K562 (cell line): Measurements from ENCODE around the gene NFS1. TPM values are rescaled to one million over a fixed set of nuclear protein-coding genes. Genes with fewer than 3 reads are reported as not detected.
A peak's percentile ranks its signal among the peaks of the same experiment; 100 is the strongest.

Experiments
- CEBPG ChIP-seq, 3 experiments: fragments of 200-800 bp in 1 of 3; sonication (Bioruptor generic) in 1 of 3; sonication (generic) in 1 of 3; formaldehyde crosslinking in 1 of 3; IDR thresholded peaks in 2 of 3; conservative IDR thresholded peaks in 1 of 3; 2 replicates each; pipeline versions ENCODE4 v1.6.1 to v1.8.0; 2016 to 2022; ENCODE audit warnings: missing compliant biosample characterization in 2 of 3, missing genetic modification characterization in 2 of 3, mild to moderate bottlenecking in 1 of 3, missing genetic modification reagents in 1 of 3
- CHD1 ChIP-seq: fragments of 200-600 bp; sonication (generic); IDR thresholded peaks from one replicate; pipeline ENCODE4 v1.6.1; 2012; ENCODE audit warnings: mild to moderate bottlenecking, moderate library complexity, low read length, inconsistent platforms
- CREM ChIP-seq: IDR thresholded peaks from 2 replicates; pipeline ENCODE4 v1.6.1; 2014; ENCODE audit warnings: antibody characterized with exemption, low read depth
- ETV5 ChIP-seq: sonication (generic); formaldehyde crosslinking; IDR thresholded peaks from 2 replicates; pipeline ENCODE4 v1.4.0; 2020; ENCODE audit warnings: low read depth, mild to moderate bottlenecking, missing genetic modification reagents
- NFIX ChIP-seq: fragments of 250-450 bp; sonication (Bioruptor Pico); IDR thresholded peaks from 2 replicates; pipeline ENCODE4 v1.4.0; 2020; ENCODE audit warnings: low read depth, mild to moderate bottlenecking, moderate library complexity
- NONO ChIP-seq, 2 experiments: fragments of 200-400 bp in 1 of 2; fragments of 450-650 bp in 1 of 2; formaldehyde crosslinking in 1 of 2; IDR thresholded peaks; 2 replicates each; pipeline ENCODE4 v1.6.1; 2017; ENCODE audit warnings: low read depth in 2 of 2, mild to moderate bottlenecking in 2 of 2, moderate library complexity in 2 of 2, low read length in 1 of 2
- RFX1 ChIP-seq: fragments of 450-650 bp; IDR thresholded peaks from 2 replicates; pipeline ENCODE4 v1.6.1; 2016; ENCODE audit warnings: mild to moderate bottlenecking, moderate library complexity
- SMARCA5 ChIP-seq: fragments of 450-650 bp; IDR thresholded peaks from 2 replicates; pipeline ENCODE4 v1.6.1; 2016
- ZNF324 ChIP-seq: fragments of 250-450 bp; sonication (Bioruptor Pico); IDR thresholded peaks from 2 replicates; pipeline ENCODE4 v1.4.0; 2020; ENCODE audit warnings: mild to moderate bottlenecking
- ZNF408 ChIP-seq: fragments of 250-450 bp; sonication (Bioruptor Pico); IDR thresholded peaks from 2 replicates; pipeline ENCODE4 v1.4.0; 2020; ENCODE audit warnings: low read depth, mild to moderate bottlenecking, moderate library complexity
- ZNF436 ChIP-seq: fragments of 250-450, 450-650 bp; sonication (Bioruptor Pico); formaldehyde crosslinking; IDR thresholded peaks from 2 replicates; pipeline ENCODE4 v1.7.0; 2020; ENCODE audit warnings: mild to moderate bottlenecking
- polyA plus RNA-seq, 8 experiments: library from polyadenylated mRNA; depleted of rRNA in 4 of 8; stranded (reverse) in 5 of 8; unstranded in 3 of 8; fragments of >200 nt; fragmentation: Nextera tagmentation in 2 of 8; fragmentation: Illumina TruSeq in 1 of 8; extraction: Ambion mirVana in 2 of 8; extraction: Trizol in 1 of 8; gene quantifications; 2 replicates each; pipeline versions ENCODE4 v1.2.1 to v1.2.3, GENCODE V29; 2011 to 2014; ENCODE audit warnings: inconsistent platforms in 1 of 8, missing spikeins in 1 of 8
- total RNA-seq, 7 experiments: library from RNA; depleted of rRNA in 6 of 7; stranded (reverse); fragments of >200 nt in 6 of 7; fragmentation: Illumina TruSeq in 2 of 7; extraction: Trizol in 2 of 7; gene quantifications; 2 replicates each; pipeline versions ENCODE4 v1.2.1 to v1.2.3, GENCODE V29; 2011 to 2021; ENCODE audit warnings: low replicate concordance in 1 of 7
- TF ChIP-seq, protein P1 (sequence below): sonication (generic); formaldehyde crosslinking; IDR thresholded peaks from 2 replicates; pipeline ENCODE4 v1.9.0; 2022; ENCODE audit warnings: mild to moderate bottlenecking, missing genetic modification reagents
- TF ChIP-seq, protein P2 (sequence below): fragments of 450-650 bp; formaldehyde crosslinking; IDR thresholded peaks from 2 replicates; pipeline ENCODE4 v1.4.0; 2020; ENCODE audit warnings: mild to moderate bottlenecking, moderate library complexity
- TF ChIP-seq, protein P3 (sequence below), 2 experiments: fragments of 450-650 bp in 1 of 2; sonication (generic) in 1 of 2; formaldehyde crosslinking in 1 of 2; IDR thresholded peaks in 1 of 2; conservative IDR thresholded peaks in 1 of 2; 2 replicates each; pipeline versions ENCODE4 v1.6.1 to v1.8.1; 2016 to 2023; ENCODE audit warnings: mild to moderate bottlenecking in 2 of 2, moderate library complexity in 2 of 2, inconsistent platforms in 1 of 2, missing genetic modification reagents in 1 of 2
- TF ChIP-seq, protein P4 (sequence below), 2 experiments: fragments of 150-350 bp in 1 of 2; IDR thresholded peaks; 2 replicates each; pipeline ENCODE4 v1.6.1; 2012 to 2016; ENCODE audit warnings: low read depth in 2 of 2, low read length in 2 of 2, mild to moderate bottlenecking in 1 of 2, moderate library complexity in 1 of 2
- TF ChIP-seq, protein P5 (sequence below): fragments of 450-650 bp; IDR thresholded peaks from 2 replicates; pipeline ENCODE4 v1.6.1; 2016; ENCODE audit warnings: low read depth, mild to moderate bottlenecking, moderate library complexity

Gene NFS1
- total and polyA plus RNA-seq, 9 of the 15 experiments (the other 6 are each of a cell fraction or from before 2014, with no cell fraction given) = 11.5 to 84.8 (median 47.1) TPM

DNA sequence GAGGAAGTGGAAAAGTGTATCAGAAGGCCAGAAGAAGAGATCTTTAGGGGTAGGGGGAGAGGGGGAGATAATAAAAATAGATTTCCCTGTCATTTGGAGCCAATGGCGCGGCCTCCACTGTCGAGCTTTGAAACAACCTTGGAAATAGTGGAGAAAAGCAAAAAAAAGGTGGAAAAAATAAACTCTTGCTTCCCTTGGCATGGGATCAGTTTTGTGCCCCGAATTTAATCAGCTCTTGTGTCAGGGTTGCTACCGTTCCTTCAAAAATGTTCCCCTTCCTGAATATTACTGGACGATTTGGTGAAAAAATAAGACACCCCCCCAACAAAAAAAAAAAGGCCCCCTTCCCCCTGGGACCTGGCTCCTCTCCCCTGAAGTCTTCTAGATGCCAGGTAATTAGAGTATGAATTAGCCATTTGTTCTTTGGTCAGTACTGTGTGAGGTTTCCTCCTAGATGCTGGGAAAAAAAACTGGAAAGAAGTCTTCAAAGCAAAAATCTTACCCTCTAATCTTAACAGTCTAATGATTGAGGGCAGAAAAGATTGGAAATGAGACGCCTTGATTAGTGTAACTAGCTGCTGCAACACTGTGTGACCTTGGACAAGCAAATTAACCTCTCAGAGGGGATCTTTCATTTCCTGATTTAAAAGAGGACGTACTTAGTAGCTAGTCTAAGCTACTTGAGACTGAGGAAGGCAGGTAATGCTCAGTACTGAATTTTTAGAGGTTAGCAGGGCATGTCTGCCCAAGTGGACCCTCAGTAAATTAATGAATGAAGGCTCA is 43.8 kb upstream of the NFS1 start (continued):
- 0 out of 2 replicates have a peak, but pooled peaks have one; percentile 37 for TF ChIP-seq ZNF436 (CRISPR knock-in tag)
- no peak for TF ChIP-seq ETV5
- TF ChIP-seq ZNF324 (CRISPR knock-in tag) = 0 out of 2 replicates have a peak, but pooled peaks have one; percentile 11
- no peak for TF ChIP-seq CEBPG (CRISPR knock-in tag; IDR thresholded peaks at IDR 0.05)
- no peak for TF ChIP-seq CEBPG (tag; conservative IDR thresholded peaks at IDR 0.05 in 1 of 2, IDR thresholded peaks at IDR 0.05 in 1 of 2)
- no peak; a peak in 1 of 4 replicates for TF ChIP-seq NONO (IDR thresholded peaks at IDR 0.05; ENCODE audit: low read depth in 2 of 2, low read length in 1 of 2)
- TF ChIP-seq, protein P1, sequence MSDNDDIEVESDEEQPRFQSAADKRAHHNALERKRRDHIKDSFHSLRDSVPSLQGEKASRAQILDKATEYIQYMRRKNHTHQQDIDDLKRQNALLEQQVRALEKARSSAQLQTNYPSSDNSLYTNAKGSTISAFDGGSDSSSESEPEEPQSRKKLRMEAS = no peak
- TF ChIP-seq, protein P2, sequence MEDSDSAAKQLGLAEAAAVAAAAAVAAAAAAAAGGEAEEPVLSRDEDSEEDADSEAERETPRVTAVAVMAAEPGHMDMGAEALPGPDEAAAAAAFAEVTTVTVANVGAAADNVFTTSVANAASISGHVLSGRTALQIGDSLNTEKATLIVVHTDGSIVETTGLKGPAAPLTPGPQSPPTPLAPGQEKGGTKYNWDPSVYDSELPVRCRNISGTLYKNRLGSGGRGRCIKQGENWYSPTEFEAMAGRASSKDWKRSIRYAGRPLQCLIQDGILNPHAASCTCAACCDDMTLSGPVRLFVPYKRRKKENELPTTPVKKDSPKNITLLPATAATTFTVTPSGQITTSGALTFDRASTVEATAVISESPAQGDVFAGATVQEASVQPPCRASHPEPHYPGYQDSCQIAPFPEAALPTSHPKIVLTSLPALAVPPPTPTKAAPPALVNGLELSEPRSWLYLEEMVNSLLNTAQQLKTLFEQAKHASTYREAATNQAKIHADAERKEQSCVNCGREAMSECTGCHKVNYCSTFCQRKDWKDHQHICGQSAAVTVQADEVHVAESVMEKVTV (CRISPR knock-in tag) = 0 out of 2 replicates have a peak, but pooled peaks have one; percentile 13
- TF ChIP-seq, protein P3, sequence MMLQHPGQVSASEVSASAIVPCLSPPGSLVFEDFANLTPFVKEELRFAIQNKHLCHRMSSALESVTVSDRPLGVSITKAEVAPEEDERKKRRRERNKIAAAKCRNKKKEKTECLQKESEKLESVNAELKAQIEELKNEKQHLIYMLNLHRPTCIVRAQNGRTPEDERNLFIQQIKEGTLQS (IDR thresholded peaks at IDR 0.05) = no peak
- TF ChIP-seq, protein P3 (CRISPR knock-in tag; conservative IDR thresholded peaks at IDR 0.05) = no peak
- TF ChIP-seq, protein P4, sequence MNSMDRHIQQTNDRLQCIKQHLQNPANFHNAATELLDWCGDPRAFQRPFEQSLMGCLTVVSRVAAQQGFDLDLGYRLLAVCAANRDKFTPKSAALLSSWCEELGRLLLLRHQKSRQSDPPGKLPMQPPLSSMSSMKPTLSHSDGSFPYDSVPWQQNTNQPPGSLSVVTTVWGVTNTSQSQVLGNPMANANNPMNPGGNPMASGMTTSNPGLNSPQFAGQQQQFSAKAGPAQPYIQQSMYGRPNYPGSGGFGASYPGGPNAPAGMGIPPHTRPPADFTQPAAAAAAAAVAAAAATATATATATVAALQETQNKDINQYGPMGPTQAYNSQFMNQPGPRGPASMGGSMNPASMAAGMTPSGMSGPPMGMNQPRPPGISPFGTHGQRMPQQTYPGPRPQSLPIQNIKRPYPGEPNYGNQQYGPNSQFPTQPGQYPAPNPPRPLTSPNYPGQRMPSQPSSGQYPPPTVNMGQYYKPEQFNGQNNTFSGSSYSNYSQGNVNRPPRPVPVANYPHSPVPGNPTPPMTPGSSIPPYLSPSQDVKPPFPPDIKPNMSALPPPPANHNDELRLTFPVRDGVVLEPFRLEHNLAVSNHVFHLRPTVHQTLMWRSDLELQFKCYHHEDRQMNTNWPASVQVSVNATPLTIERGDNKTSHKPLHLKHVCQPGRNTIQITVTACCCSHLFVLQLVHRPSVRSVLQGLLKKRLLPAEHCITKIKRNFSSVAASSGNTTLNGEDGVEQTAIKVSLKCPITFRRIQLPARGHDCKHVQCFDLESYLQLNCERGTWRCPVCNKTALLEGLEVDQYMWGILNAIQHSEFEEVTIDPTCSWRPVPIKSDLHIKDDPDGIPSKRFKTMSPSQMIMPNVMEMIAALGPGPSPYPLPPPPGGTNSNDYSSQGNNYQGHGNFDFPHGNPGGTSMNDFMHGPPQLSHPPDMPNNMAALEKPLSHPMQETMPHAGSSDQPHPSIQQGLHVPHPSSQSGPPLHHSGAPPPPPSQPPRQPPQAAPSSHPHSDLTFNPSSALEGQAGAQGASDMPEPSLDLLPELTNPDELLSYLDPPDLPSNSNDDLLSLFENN (IDR thresholded peaks at IDR 0.05; ENCODE audit: low read depth in 2 of 2, low read length in 2 of 2) = no peak
- TF ChIP-seq ZNF408 (CRISPR knock-in tag) = no peak
- TF ChIP-seq, protein P5, sequence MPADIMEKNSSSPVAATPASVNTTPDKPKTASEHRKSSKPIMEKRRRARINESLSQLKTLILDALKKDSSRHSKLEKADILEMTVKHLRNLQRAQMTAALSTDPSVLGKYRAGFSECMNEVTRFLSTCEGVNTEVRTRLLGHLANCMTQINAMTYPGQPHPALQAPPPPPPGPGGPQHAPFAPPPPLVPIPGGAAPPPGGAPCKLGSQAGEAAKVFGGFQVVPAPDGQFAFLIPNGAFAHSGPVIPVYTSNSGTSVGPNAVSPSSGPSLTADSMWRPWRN = no peak
- peak; percentile 97 for TF ChIP-seq CHD1
- no peak for TF ChIP-seq SMARCA5
- no peak for TF ChIP-seq CREM
- no peak for TF ChIP-seq NFIX (CRISPR knock-in tag)
- TF ChIP-seq RFX1 = no peak
